Measurements from ENCODE around the gene MX2. TPM values are rescaled to one million over a fixed set of nuclear protein-coding genes. Genes with fewer than 3 reads are reported as not detected.

The MX2 gene
- total and polyA plus RNA-seq, 2 of the 8 experiments (the other 6 are each of a cell fraction or from before 2014, with no cell fraction given), result 3.1 to 8.9 TPM

DNA sequence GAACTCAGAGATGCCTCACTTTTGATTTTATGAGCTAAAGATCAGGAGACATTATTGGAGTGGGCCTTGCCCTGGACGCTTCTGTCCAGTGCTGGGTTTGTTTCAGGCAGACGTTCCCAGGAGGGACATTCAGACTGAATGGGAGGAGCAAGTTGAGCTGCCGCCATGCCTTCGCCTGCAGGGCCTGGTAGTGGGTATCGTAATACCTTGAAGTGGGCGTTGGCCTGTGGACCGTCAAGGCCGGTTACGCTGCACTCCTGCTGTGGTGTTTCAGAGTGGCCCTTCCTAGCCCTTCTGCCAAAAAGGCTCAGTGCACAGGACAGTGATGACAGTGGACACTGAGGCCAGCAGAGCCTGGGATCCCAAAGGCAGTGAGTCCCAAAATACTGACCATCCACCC is 43.6 kb upstream of the MX2 start (continued):
- TF ChIP-seq HDAC6 (IDR thresholded peaks at IDR 0.05; ENCODE audit: low read depth, low read length), result no peak
- TF ChIP-seq, protein P1, sequence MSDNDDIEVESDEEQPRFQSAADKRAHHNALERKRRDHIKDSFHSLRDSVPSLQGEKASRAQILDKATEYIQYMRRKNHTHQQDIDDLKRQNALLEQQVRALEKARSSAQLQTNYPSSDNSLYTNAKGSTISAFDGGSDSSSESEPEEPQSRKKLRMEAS (IDR thresholded peaks at IDR 0.05), result no peak
